ENCODE data around the gene VCAN.

The VCAN gene

GRCh38 chr5:83469075-83469474 lies 2.5 kb upstream of the VCAN start:
- DNase-seq: no peak

- DNase-seq: no peak
Measured at GRCh38 chr5:83470526-83471404, 779 bp upstream of the VCAN start.

GRCh38 chr5:83472213-83472507 lies 616 bp downstream of the VCAN start:
- no peak for DNase-seq

- DNase-seq: no peak
Measured at GRCh38 chr5:83472508-83473345, 1.2 kb downstream of the VCAN start.

GRCh38 chr5:83473346-83474160 lies 2.0 kb downstream of the VCAN start:
- peak; percentile 13 to 38 for DNase-seq

GRCh38 chr5:83474161-83474796 lies 2.7 kb downstream of the VCAN start:
- DNase-seq: no peak

- DNase-seq: no peak
Measured at GRCh38 chr5:83474991-83475390, 3.4 kb downstream of the VCAN start.

- DNase-seq: no peak
Measured at GRCh38 chr5:83475391-83475863, 3.9 kb downstream of the VCAN start.

- no peak for DNase-seq
Measured at GRCh38 chr5:83475935-83476814, 4.6 kb downstream of the VCAN start.

- no peak for DNase-seq
Measured at GRCh38 chr5:83482961-83483360, 11.4 kb downstream of the VCAN start.

GRCh38 chr5:83484294-83484693 lies 12.8 kb downstream of the VCAN start:
- DNase-seq: no peak

- DNase-seq: no peak
Measured at GRCh38 chr5:83485842-83486241, 14.3 kb downstream of the VCAN start.

- no peak for DNase-seq
Measured at GRCh38 chr5:83487155-83487554, 15.6 kb downstream of the VCAN start.

GRCh38 chr5:83488271-83488670 lies 16.7 kb downstream of the VCAN start:
- no peak for DNase-seq

- no peak for DNase-seq
Measured at GRCh38 chr5:83488821-83489220, 17.3 kb downstream of the VCAN start.

GRCh38 chr5:83490203-83490602 lies 18.7 kb downstream of the VCAN start:
- no peak for DNase-seq

GRCh38 chr5:83492331-83492730 lies 20.8 kb downstream of the VCAN start:
- DNase-seq: no peak

GRCh38 chr5:83493644-83494043 lies 22.1 kb downstream of the VCAN start:
- DNase-seq: no peak

- DNase-seq: no peak
Measured at GRCh38 chr5:83494087-83494620, 22.6 kb downstream of the VCAN start.

- no peak for DNase-seq
Measured at GRCh38 chr5:83494666-83495065, 23.1 kb downstream of the VCAN start.

GRCh38 chr5:83496626-83497025 lies 25.1 kb downstream of the VCAN start:
- no peak for DNase-seq

Data from stimulated activated CD4-positive, alpha-beta T cell treated with anti-CD3 and anti-CD28 coated beads, Interleukin-4, amount 100 ng/mL, for 4 hours (primary cell).